Calu3 (cell line): ENCODE results near the gene FZD1. TPM values are rescaled to one million over a fixed set of nuclear protein-coding genes. Genes with fewer than 3 reads are reported as not detected.

Source experiments
- BruUV-seq: library from RNA; stranded (reverse); fragments of 400-500 nt; replicated peaks from 2 replicates; lab custom pipeline; 2021; lab: Mats Ljungman, UMichigan
- CTCF ChIA-PET: fragments of 300-600 bp; sonication (Branson Sonifier 250); formaldehyde crosslinking; loops from one replicate; lab custom pipeline; 2022; ENCODE audit warnings: antibody characterized with exemption; lab: Charles Lee
- DNase-seq: peaks from one replicate; pipeline ENCODE4 v3.0.0; 2022
- H3K27ac Mint-ChIP-seq: one replicate; pipeline ENCODE4 v1.8.0; 2022; ENCODE audit warnings: mixed read lengths; ENCODE audit not compliant: unreplicated experiment
- H3K27me3 Mint-ChIP-seq: one replicate; pipeline ENCODE4 v1.8.0; 2022; ENCODE audit warnings: mixed read lengths; ENCODE audit not compliant: unreplicated experiment
- H3K36me3 Mint-ChIP-seq: one replicate; pipeline ENCODE4 v1.8.0; 2022; ENCODE audit warnings: mild to moderate bottlenecking, moderate library complexity, mixed read lengths; ENCODE audit not compliant: insufficient read depth, unreplicated experiment
- H3K4me1 Mint-ChIP-seq: one replicate; pipeline ENCODE4 v1.8.0; 2022; ENCODE audit warnings: mild to moderate bottlenecking, low read depth, mixed read lengths; ENCODE audit not compliant: unreplicated experiment
- H3K4me3 Mint-ChIP-seq: one replicate; pipeline ENCODE4 v1.8.0; 2022; ENCODE audit warnings: mild to moderate bottlenecking, low read depth, moderate library complexity, mixed read lengths; ENCODE audit not compliant: unreplicated experiment
- H3K9me3 Mint-ChIP-seq: one replicate; pipeline ENCODE4 v1.8.0; 2022; ENCODE audit warnings: low read depth, mixed read lengths; ENCODE audit not compliant: unreplicated experiment
- intact Hi-C: fragments of 100-400 bp; cut with micrococcal nuclease; formaldehyde crosslinking; loops from one replicate; pipeline ENCODE4 v1.10.0; 2022; ENCODE audit not compliant: unreplicated experiment
- total RNA-seq: library from RNA; stranded (reverse); gene quantifications from 2 replicates; pipeline ENCODE4 v1.2.3, GENCODE V29; 2022
- TF ChIP-seq, protein P1 (sequence below): fragments of 200-600 bp; IDR thresholded peaks from one replicate; pipeline ENCODE4 v1.8.0; 2022; ENCODE audit warnings: antibody characterized with exemption; ENCODE audit not compliant: unreplicated experiment

The FZD1 gene
- total RNA-seq, 1 experiment from 2014 or later, result 3.7 TPM

DNA sequence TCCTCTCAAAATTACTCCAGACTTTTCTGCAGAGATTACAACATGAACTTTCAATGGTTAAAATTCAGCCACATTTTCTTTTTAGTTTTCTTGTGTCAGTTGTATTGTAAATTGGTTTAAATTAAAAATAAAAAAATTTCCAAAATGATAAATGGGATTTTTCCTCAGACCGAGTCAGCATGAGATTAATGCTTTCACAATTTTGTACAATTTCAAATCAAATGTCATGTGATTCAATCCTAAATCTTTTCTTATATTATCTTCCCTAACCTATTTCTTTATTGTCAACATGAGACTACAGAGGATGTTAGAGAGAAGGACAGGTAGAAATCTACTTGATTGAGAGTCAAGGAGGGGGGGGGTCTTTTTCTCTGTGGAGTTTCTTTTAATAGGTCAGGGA is 33.7 kb downstream of the FZD1 start:
- no TSS peak for BruUV-seq
- H3K4me3 Mint-ChIP-seq, result no peak overlapping the region
- CTCF ChIA-PET, result interaction anchor here (0.9 kb wide), 1 partner anchor 21 kb away, joined by 6 read pairs; no protein-coding TSS in a partner anchor
- TF ChIP-seq, protein P1, sequence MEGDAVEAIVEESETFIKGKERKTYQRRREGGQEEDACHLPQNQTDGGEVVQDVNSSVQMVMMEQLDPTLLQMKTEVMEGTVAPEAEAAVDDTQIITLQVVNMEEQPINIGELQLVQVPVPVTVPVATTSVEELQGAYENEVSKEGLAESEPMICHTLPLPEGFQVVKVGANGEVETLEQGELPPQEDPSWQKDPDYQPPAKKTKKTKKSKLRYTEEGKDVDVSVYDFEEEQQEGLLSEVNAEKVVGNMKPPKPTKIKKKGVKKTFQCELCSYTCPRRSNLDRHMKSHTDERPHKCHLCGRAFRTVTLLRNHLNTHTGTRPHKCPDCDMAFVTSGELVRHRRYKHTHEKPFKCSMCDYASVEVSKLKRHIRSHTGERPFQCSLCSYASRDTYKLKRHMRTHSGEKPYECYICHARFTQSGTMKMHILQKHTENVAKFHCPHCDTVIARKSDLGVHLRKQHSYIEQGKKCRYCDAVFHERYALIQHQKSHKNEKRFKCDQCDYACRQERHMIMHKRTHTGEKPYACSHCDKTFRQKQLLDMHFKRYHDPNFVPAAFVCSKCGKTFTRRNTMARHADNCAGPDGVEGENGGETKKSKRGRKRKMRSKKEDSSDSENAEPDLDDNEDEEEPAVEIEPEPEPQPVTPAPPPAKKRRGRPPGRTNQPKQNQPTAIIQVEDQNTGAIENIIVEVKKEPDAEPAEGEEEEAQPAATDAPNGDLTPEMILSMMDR, result no peak
- H3K4me1 Mint-ChIP-seq, result peaks cover 3% of the 10 kb centered on the region
- H3K27me3 Mint-ChIP-seq, result no peaks in the 10 kb centered on the region
- H3K9me3 Mint-ChIP-seq, result no peaks in the 10 kb centered on the region
- H3K36me3 Mint-ChIP-seq, result no peaks in the 10 kb centered on the region
- H3K27ac Mint-ChIP-seq, result no peak overlapping the region
- intact Hi-C loops, result no loop called here
- DNase-seq, result no peak

DNA sequence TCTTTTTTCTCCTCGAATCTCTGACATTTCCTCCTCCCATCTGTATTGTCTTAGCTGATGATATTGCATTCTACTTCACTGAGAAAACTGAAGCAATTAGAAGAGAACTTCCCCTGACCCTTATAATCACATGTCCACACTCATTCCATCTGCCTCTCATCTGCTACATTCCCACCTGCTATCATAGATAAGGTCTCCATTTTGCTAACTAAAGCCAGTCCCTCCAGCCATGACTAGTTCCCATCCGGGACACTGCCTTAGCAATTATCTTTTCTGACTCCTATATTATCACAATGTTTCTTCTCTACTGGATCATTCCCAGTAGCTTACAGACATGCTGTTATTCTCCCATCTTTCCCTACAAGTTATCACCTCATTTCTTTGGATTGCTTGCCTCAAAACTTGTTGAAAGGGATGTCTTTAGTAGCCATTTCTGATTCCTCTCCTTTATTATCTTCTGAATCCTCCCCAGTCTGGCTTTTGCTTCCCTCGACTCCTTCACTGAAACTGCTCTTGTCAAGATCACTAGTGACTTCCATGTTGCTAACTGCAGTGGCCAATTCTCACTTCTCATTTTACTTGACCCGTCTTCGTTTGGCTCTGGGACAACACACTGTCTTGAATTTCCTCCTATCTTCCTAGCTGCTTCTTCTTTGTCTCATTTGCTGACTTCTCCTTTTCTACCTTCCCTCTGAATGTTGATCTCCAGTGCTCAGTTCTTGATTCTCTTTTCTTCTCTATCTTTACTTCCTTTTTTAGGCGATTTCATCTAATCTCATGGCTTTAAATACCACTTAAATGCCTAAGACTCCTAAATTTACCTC is 35.9 kb downstream of the FZD1 start:
- H3K9me3 Mint-ChIP-seq, result no peaks in the 10 kb centered on the region
- no TSS peak for BruUV-seq
- H3K36me3 Mint-ChIP-seq, result no peaks in the 10 kb centered on the region
- CTCF ChIA-PET, result no interaction called here
- H3K4me3 Mint-ChIP-seq, result no peak overlapping the region
- H3K27ac Mint-ChIP-seq, result no peak overlapping the region
- H3K4me1 Mint-ChIP-seq, result no peaks in the 10 kb centered on the region
- H3K27me3 Mint-ChIP-seq, result no peaks in the 10 kb centered on the region
- no peak for DNase-seq
- intact Hi-C loops, result no loop called here
- TF ChIP-seq, protein P1, result no peak

DNA sequence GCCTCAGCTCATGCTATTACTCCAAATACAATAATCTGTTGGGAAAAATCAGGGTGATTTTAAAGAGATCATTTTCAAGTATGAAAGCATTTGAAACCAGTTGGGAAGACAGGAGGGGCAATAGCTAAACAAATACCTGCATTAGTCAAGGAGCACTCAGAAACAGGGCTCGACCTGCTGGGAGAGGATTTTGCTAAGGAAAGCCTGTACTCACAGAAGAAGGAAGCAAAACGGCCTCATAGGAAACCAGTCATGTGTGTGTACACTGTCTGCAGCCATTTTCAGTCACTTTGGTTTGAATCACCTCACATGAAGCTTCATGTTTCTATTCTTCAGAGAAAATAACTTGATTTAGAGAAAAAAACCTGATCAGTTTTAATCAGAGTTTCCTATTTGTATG is 38.6 kb downstream of the FZD1 start:
- Mint-ChIP-seq H3K27me3 (no peaks in the 10 kb centered on the region), H3K27ac (no peak overlapping the region), H3K36me3 (no peaks in the 10 kb centered on the region), H3K4me1 (no peaks in the 10 kb centered on the region), H3K4me3 (no peak overlapping the region), H3K9me3 (no peaks in the 10 kb centered on the region)
- no TSS peak for BruUV-seq
- TF ChIP-seq, protein P1, result no peak
- DNase-seq, result no peak
- intact Hi-C loops, result no loop called here
- CTCF ChIA-PET, result no interaction called here

DNA sequence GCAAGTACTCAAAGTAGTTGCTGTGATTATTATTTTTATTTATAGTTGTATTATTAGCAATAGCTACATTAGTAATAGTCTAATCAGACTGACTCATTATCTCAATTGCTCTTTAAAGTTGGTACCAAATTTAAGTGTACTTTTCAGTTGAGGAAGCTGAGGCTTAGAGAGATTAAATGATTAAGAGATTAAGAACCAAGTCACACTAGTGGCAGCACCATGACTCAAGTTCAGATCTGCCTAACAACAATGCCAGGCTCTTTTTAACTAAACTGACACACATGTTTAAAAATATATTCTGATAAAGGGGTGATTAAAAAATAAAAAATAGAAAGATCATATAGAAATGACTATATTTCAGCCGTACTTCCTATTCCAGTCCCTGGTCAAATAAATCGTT is 42.0 kb downstream of the FZD1 start:
- Mint-ChIP-seq H3K36me3 (no peaks in the 10 kb centered on the region), H3K27ac (no peak overlapping the region), H3K27me3 (no peaks in the 10 kb centered on the region), H3K4me3 (no peak overlapping the region), H3K4me1 (no peaks in the 10 kb centered on the region), H3K9me3 (no peaks in the 10 kb centered on the region)
- CTCF ChIA-PET, result no interaction called here
- no TSS peak for BruUV-seq
- intact Hi-C loops, result no loop called here
- no peak for DNase-seq
- TF ChIP-seq, protein P1, result no peak
